ENCODE measurements around the gene MMEL1.

The MMEL1 gene

DNA sequence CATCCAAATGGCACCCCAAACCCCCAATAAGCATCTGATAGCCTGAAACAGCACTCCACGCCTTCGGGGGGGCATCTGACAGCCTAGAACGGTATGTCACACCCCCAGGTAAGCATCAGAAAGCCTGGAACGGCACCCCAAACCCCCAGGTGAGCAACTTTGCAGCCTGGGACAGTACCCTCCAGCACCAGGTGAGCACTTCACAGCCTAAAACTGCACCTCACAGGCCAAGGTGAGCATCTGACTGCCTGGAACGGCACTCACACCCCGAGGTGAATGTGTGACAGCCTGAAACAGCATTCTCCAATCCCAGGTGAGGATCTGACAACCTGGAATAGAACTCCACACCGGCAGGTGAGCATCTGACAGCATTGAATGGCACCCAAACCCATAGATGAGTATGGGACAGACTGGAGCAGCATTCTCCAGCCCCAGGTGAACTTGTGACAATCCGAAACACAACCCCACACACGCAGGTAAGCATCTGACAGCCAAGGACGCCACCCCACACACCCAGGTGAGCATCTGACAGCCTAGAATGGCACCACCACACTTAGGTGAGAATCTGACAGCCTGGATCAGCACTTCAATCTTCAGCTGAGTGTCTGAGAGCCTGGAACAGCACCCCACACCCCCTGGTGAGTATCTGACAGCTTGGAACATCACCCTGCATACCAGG, 18.3 kb upstream of the MMEL1 start:
- Histone ChIP-seq H3K79me2 (ENCODE audit: low read length) (no peaks in the 10 kb centered on the region), H4K20me1 (ENCODE audit: insufficient read depth, low read length) (no peaks in the 10 kb centered on the region), H3K9me2 (replicated peaks; ENCODE audit: insufficient read depth, low read length) (no peaks in the 10 kb centered on the region), H3K4me1 (ENCODE audit: low read length) (no peaks in the 10 kb centered on the region), H3F3A (ENCODE audit: insufficient read depth, low read length) (no peaks in the 10 kb centered on the region), H3K27ac (ENCODE audit: low read length) (no peak overlapping the region), H3K4me2 (ENCODE audit: low read depth, low read length) (no peak overlapping the region), H3K9ac (ENCODE audit: low read length) (no peak overlapping the region), H3K9me3 (replicated peaks; ENCODE audit: insufficient read depth, low read length) (no peaks in the 10 kb centered on the region), H3K27me3 (replicated peaks; ENCODE audit: insufficient read depth, low read length) (peaks cover 65% of the 10 kb centered on the region), H3K36me3 (replicated peaks; ENCODE audit: insufficient read depth, low read length) (no peaks in the 10 kb centered on the region), H3K4me3 (ENCODE audit: low read length) (no peak overlapping the region), H2AFZ (ENCODE audit: low read length) (no peak overlapping the region)
- no peak for DNase-seq
- TF ChIP-seq EZH2phosphoT487 (IDR thresholded peaks at IDR 0.05; ENCODE audit: low read length) (no peak), EZH2 (optimal IDR thresholded peaks at IDR 0.05; ENCODE audit: low read depth, low read length) (no peak)
- TF ChIP-seq, protein P1, sequence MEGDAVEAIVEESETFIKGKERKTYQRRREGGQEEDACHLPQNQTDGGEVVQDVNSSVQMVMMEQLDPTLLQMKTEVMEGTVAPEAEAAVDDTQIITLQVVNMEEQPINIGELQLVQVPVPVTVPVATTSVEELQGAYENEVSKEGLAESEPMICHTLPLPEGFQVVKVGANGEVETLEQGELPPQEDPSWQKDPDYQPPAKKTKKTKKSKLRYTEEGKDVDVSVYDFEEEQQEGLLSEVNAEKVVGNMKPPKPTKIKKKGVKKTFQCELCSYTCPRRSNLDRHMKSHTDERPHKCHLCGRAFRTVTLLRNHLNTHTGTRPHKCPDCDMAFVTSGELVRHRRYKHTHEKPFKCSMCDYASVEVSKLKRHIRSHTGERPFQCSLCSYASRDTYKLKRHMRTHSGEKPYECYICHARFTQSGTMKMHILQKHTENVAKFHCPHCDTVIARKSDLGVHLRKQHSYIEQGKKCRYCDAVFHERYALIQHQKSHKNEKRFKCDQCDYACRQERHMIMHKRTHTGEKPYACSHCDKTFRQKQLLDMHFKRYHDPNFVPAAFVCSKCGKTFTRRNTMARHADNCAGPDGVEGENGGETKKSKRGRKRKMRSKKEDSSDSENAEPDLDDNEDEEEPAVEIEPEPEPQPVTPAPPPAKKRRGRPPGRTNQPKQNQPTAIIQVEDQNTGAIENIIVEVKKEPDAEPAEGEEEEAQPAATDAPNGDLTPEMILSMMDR (IDR thresholded peaks at IDR 0.05; ENCODE audit: low read length): no peak

DNA sequence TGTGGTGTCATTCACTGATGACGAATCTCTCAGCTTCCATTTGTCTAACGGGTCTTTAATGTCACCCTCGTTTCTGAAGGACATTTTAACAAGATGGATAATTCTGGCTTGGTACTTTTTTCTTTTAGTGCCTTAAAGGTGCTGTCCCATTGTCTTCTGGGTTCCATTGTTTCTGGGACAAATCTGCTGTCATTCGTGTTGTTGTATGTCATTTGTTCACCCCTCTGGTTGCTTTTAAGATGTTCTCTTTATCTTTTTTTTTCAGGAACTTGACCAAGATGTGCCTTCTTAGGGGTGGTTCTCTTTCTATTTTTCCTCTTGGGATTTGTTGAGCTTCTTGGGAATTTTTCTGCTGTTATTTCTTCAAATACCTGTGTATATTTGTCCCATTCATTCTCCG, 14.0 kb upstream of the MMEL1 start:
- Histone ChIP-seq H3K9ac (ENCODE audit: low read length) (no peak overlapping the region), H3K4me2 (ENCODE audit: low read depth, low read length) (no peak overlapping the region), H3K9me3 (replicated peaks; ENCODE audit: insufficient read depth, low read length) (no peaks in the 10 kb centered on the region), H3K9me2 (replicated peaks; ENCODE audit: insufficient read depth, low read length) (no peaks in the 10 kb centered on the region), H3F3A (ENCODE audit: insufficient read depth, low read length) (no peaks in the 10 kb centered on the region), H3K27ac (ENCODE audit: low read length) (no peak overlapping the region), H3K79me2 (ENCODE audit: low read length) (no peaks in the 10 kb centered on the region), H3K27me3 (replicated peaks; ENCODE audit: insufficient read depth, low read length) (peaks cover 63% of the 10 kb centered on the region), H4K20me1 (ENCODE audit: insufficient read depth, low read length) (no peaks in the 10 kb centered on the region), H3K36me3 (replicated peaks; ENCODE audit: insufficient read depth, low read length) (no peaks in the 10 kb centered on the region), H3K4me1 (ENCODE audit: low read length) (no peaks in the 10 kb centered on the region), H2AFZ (ENCODE audit: low read length) (no peak overlapping the region), H3K4me3 (ENCODE audit: low read length) (no peak overlapping the region)
- DNase-seq: no peak
- TF ChIP-seq EZH2phosphoT487 (IDR thresholded peaks at IDR 0.05; ENCODE audit: low read length) (no peak), EZH2 (optimal IDR thresholded peaks at IDR 0.05; ENCODE audit: low read depth, low read length) (no peak)
- TF ChIP-seq, protein P1 (IDR thresholded peaks at IDR 0.05; ENCODE audit: low read length): no peak

DNA sequence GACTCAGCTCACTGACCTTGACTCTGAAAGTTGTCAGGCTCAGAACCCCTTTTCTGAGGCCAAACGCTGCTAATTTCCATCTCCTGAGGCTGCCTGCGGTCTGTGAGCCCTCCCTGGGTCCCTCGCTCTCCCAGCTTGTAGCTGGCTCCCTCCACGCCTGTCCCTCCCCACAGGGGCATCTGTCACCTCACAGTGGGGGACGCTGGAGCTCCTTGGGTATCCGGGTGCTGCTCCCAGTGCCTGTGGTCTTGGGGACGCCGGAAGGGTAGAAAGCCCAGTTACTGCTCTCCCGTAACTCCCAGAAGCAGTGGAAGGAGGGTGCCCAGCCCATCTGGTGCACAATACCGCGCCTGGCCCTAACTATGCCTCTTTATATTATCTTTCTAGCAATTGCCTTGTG, 13.0 kb upstream of the MMEL1 start:
- Histone ChIP-seq H3K9ac (ENCODE audit: low read length) (no peak overlapping the region), H3K4me1 (ENCODE audit: low read length) (no peaks in the 10 kb centered on the region)

More for the DNA sequence above, 13.0 kb upstream of the MMEL1 start:
- H3F3A ChIP-seq (ENCODE audit: insufficient read depth, low read length): no peaks in the 10 kb centered on the region
- no peak for DNase-seq
- no peak overlapping the region for H2AFZ ChIP-seq (ENCODE audit: low read length)
- H3K79me2 ChIP-seq (ENCODE audit: low read length): no peaks in the 10 kb centered on the region
- TF ChIP-seq EZH2phosphoT487 (IDR thresholded peaks at IDR 0.05; ENCODE audit: low read length) (no peak), EZH2 (optimal IDR thresholded peaks at IDR 0.05; ENCODE audit: low read depth, low read length) (no peak)
- TF ChIP-seq, protein P1 (IDR thresholded peaks at IDR 0.05; ENCODE audit: low read length): no peak
- H3K4me2 ChIP-seq (ENCODE audit: low read depth, low read length): no peak overlapping the region
- H3K27ac ChIP-seq (ENCODE audit: low read length): no peak overlapping the region
- no peaks in the 10 kb centered on the region for H3K9me2 ChIP-seq (replicated peaks; ENCODE audit: insufficient read depth, low read length)
- no peaks in the 10 kb centered on the region for H3K9me3 ChIP-seq (replicated peaks; ENCODE audit: insufficient read depth, low read length)
- peaks cover 54% of the 10 kb centered on the region for H3K27me3 ChIP-seq (replicated peaks; ENCODE audit: insufficient read depth, low read length)
- no peak overlapping the region for H3K4me3 ChIP-seq (ENCODE audit: low read length)
- H3K36me3 ChIP-seq (replicated peaks; ENCODE audit: insufficient read depth, low read length): no peaks in the 10 kb centered on the region
- no peaks in the 10 kb centered on the region for H4K20me1 ChIP-seq (ENCODE audit: insufficient read depth, low read length)
